Chondrocyte (in vitro differentiated cells): ENCODE measurements around the gene TLE5. TPM values are rescaled to one million over a fixed set of nuclear protein-coding genes. Genes with fewer than 3 reads are reported as not detected.

Experiments
- DNase-seq: peaks from one replicate; pipeline ENCODE4 v3.0.0; 2021; ENCODE audit warnings: mixed read lengths, low spot score
- H3K27ac Mint-ChIP-seq: one replicate; pipeline ENCODE4 v1.8.0; 2021; ENCODE audit warnings: mild to moderate bottlenecking, moderate library complexity, mixed read lengths; ENCODE audit not compliant: unreplicated experiment
- H3K27me3 Mint-ChIP-seq: 2 replicates; pipeline ENCODE4 v1.8.0; 2021; ENCODE audit warnings: low read depth, mixed read lengths
- H3K36me3 Mint-ChIP-seq: 2 replicates; pipeline ENCODE4 v1.8.0; 2021; ENCODE audit warnings: low read depth, mixed read lengths
- H3K4me1 Mint-ChIP-seq: 2 replicates; pipeline ENCODE4 v1.8.0; 2021; ENCODE audit warnings: low read depth, mild to moderate bottlenecking, mixed read lengths
- H3K4me3 Mint-ChIP-seq: one replicate; pipeline ENCODE4 v1.8.0; 2021; ENCODE audit warnings: mild to moderate bottlenecking, moderate library complexity, mixed read lengths; ENCODE audit not compliant: unreplicated experiment
- H3K9me3 Mint-ChIP-seq: 2 replicates; pipeline ENCODE4 v1.8.0; 2021; ENCODE audit warnings: low read depth, mixed read lengths
- CTCF ChIP-seq: fragments of 200-600 bp; sonication (generic); IDR thresholded peaks from 2 replicates; pipeline ENCODE4 v1.5.0; 2021; ENCODE audit warnings: antibody characterized with exemption, mild to moderate bottlenecking, moderate library complexity
- total RNA-seq: library from RNA; stranded (reverse); gene quantifications from 3 replicates; pipeline ENCODE4 v1.2.1, GENCODE V29; 2021

TLE5 gene
- total RNA-seq, 1 donor from 2014 or later, result 303 TPM

GRCh38 chr19:3060857-3061181 is 1.5 kb downstream of the TLE5 start:
- H3K27ac Mint-ChIP-seq, result peak overlapping the region; percentile 17
- TF ChIP-seq CTCF, result no peak
- peaks cover 10% of the 10 kb centered on the region for H3K36me3 Mint-ChIP-seq
- no peaks in the 10 kb centered on the region for H3K9me3 Mint-ChIP-seq
- no peak for DNase-seq
- peaks cover 14% of the 10 kb centered on the region for H3K4me1 Mint-ChIP-seq
- no peaks in the 10 kb centered on the region for H3K27me3 Mint-ChIP-seq
- H3K4me3 Mint-ChIP-seq, result peak overlapping the region; percentile 68

- H3K27me3 Mint-ChIP-seq, result no peaks in the 10 kb centered on the region
- no peak overlapping the region for H3K4me3 Mint-ChIP-seq
- H3K36me3 Mint-ChIP-seq, result peaks cover 17% of the 10 kb centered on the region
- peaks cover 18% of the 10 kb centered on the region for H3K4me1 Mint-ChIP-seq
- H3K27ac Mint-ChIP-seq, result no peak overlapping the region
- no peak for DNase-seq
- no peaks in the 10 kb centered on the region for H3K9me3 Mint-ChIP-seq
- no peak for TF ChIP-seq CTCF
Measured at GRCh38 chr19:3059653-3060052, 2.6 kb downstream of the TLE5 start.

GRCh38 chr19:3058821-3059314 is 3.4 kb downstream of the TLE5 start:
- no peak for DNase-seq
- Mint-ChIP-seq H3K27ac (no peak overlapping the region), H3K4me1 (peaks cover 19% of the 10 kb centered on the region), H3K27me3 (no peaks in the 10 kb centered on the region), H3K4me3 (no peak overlapping the region), H3K9me3 (no peaks in the 10 kb centered on the region), H3K36me3 (peaks cover 18% of the 10 kb centered on the region)
- no peak for TF ChIP-seq CTCF

GRCh38 chr19:3058009-3058820 is 4.1 kb downstream of the TLE5 start:
- DNase-seq, result no peak
- Mint-ChIP-seq H3K9me3 (no peaks in the 10 kb centered on the region), H3K4me1 (peaks cover 19% of the 10 kb centered on the region), H3K36me3 (peaks cover 18% of the 10 kb centered on the region), H3K27ac (no peak overlapping the region), H3K27me3 (no peaks in the 10 kb centered on the region), H3K4me3 (no peak overlapping the region)
- TF ChIP-seq CTCF, result no peak

GRCh38 chr19:3057275-3057714 is 5.0 kb downstream of the TLE5 start:
- no peak for TF ChIP-seq CTCF
- Mint-ChIP-seq H3K4me1 (peaks cover 19% of the 10 kb centered on the region), H3K27ac (no peak overlapping the region), H3K27me3 (no peaks in the 10 kb centered on the region), H3K9me3 (no peaks in the 10 kb centered on the region), H3K36me3 (peaks cover 18% of the 10 kb centered on the region), H3K4me3 (no peak overlapping the region)
- DNase-seq, result no peak
